IPS DF 6.9 (cell line): ENCODE data around the gene FOXS1.

Source experiments
- DNase-seq: peaks from one replicate; pipeline ENCODE4 v3.0.0-alpha.2; 2013; ENCODE audit warnings: low read depth, low spot score
- H3K27ac ChIP-seq: one replicate; pipeline ENCODE4 v1.5.1; 2013; ENCODE audit warnings: low read length, control low read depth
- H3K27me3 ChIP-seq: 2 replicates; pipeline ENCODE4 v1.6.1; 2013; ENCODE audit warnings: mild to moderate bottlenecking, low read length; ENCODE audit not compliant: control insufficient read depth, insufficient read depth
- H3K36me3 ChIP-seq: 2 replicates; pipeline ENCODE4 v1.6.1; 2013; ENCODE audit warnings: low read length; ENCODE audit not compliant: control insufficient read depth, insufficient read depth
- H3K4me1 ChIP-seq: 2 replicates; pipeline ENCODE4 v1.6.1; 2013; ENCODE audit warnings: low read length; ENCODE audit not compliant: control insufficient read depth, insufficient read depth
- H3K4me3 ChIP-seq: 2 replicates; pipeline ENCODE4 v1.5.1; 2013; ENCODE audit warnings: mild to moderate bottlenecking, low read length
- H3K9me3 ChIP-seq: 2 replicates; pipeline ENCODE4 v1.6.1; 2013; ENCODE audit warnings: low read length, inconsistent platforms; ENCODE audit not compliant: control insufficient read depth, insufficient read depth
- WGBS: extraction: QIAGEN DNeasy Blood & Tissue Kit; methylation state at CpG from one replicate; pipeline ENCODE4 v1.1.7; 2013; ENCODE audit warnings: mixed read lengths, missing lambda C conversion rate; ENCODE audit not compliant: insufficient read length, insufficient coverage; 5-methylcytosine and 5-hydroxymethylcytosine counted together

FOXS1 gene

DNA sequence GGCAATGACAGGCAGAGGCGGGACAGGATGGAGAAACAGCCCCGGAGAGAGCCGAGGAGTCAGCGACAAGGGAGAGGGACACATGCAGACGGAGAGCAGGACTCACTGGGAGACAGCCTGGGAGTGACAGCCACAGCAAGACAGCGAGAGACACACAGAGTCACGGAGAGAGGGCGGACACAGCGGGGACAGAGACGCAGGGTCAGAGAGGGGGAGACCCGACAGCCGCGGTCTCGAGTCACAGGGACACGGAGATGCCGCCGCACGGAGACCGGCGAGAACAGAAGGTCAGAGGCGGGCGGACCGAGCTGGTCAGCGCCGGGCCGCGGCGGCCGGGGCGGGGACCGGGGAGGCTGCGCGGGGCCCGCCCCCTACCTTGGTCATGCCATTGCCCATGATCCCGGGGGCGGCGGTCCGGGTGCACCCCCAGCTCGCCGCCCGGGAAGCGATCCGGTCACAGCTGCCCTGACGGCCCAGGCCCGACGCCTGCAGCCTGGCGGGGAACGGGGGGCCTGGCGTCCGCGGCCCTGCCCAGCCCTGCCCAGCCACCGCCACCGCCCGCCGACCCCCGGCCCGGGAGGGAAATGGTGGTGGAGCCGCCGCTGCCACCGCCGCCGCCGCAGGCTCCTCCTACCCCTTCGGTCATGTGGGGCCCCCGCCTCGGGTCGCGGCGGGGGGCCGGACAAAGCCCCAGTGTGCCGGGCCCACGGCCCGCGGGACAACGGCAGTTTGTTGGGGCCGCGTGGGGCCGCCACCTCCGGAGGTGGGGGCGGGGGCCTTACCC is 24.7 kb upstream of the FOXS1 start, which contains the start of the genes DUSP15 and TTLL9:
DUSP15 (minus strand) TSS at position 586 of the 784 bp plus-strand sequence; CDS start at position 396, 190 bp downstream.
TTLL9 (plus strand) TSS at position 693 of the 784 bp plus-strand sequence. CDS start 493 bp downstream, outside the sequence.
- Histone ChIP-seq H3K27ac (no peak within 1 kb of the TSS), H3K4me1 (peaks cover 2% of the 10 kb centered on the region; the same call in 1 of the 2 replicates), H3K27me3 (peaks cover 20% of the 10 kb centered on the region), H3K4me3 (peak within 1 kb of the TSS; percentile 61), H3K36me3 (no peaks in the 10 kb centered on the region; the same call in 1 of the 2 replicates), H3K9me3 (no peaks in the 10 kb centered on the region)
- no CpG with 5 or more reads among the region's 80 CpGs for WGBS
- DNase-seq = no peak

DNA sequence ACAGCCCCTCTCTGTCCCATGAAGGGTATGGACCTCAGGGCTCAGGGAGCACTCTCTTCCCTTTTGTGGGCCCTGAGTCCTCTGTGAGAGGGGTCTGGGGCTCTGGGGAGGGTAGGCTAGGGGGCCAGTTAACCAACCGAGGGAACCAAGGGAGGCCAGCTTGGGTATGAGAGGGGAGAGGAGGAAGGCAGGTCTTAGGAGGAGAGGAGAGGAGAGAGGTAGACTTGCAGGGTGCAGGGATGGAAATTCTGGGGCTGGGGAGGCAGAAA is 24.2 kb upstream of the FOXS1 start:
- no CpG with 5 or more reads among the region's 1 CpG for WGBS
- no peak overlapping the region for H3K27ac ChIP-seq
- peak overlapping the region; percentile 61; the same call in 1 of the 2 replicates for H3K4me3 ChIP-seq

DNA sequence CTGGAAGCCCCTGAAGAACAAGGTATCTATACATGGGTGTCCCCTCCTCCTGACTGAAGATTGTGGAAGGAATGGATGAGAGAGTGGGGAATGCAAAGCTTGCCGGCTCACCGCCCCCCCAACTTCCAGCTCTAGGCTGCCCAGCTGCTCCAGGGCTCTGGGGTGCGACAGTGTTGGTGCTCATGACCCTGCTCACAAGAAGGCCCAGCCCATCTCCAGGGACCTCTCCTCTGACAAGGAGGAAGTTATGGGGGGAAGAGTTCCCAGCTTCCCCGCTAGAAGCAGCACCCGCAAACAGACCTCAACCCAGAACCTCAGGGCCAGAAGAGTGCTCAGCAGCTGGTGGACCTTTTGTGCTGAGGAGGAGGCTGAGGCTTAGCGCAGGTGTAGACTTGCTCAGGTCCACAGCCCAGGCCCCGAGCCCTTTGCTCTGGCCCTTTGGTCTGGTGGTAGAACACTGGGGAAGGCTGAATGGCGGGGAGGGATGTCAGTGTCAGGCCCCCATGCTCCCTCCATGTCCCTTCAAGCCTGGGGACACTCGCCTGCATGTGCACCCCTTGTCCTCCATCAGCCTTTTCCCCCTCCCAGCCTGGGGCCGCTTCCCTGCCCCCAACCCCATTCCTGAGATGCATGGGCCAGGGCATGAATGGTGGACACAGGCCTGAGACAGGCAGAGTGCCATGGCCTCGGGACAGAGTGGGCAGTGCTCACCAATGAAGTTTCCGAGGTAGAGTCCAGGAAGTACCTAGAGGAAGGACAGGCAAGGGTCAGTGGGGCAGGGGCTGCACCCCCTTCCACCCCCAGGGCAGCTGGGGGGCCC is 23.7 kb upstream of the FOXS1 start:
- no CpG with 5 or more reads among the region's 12 CpGs for WGBS
- peaks cover 20% of the 10 kb centered on the region for H3K27me3 ChIP-seq
- no peaks in the 10 kb centered on the region; the same call in 1 of the 2 replicates for H3K36me3 ChIP-seq
- H3K9me3 ChIP-seq = no peaks in the 10 kb centered on the region
- H3K4me3 ChIP-seq = no peak overlapping the region
- no peak overlapping the region for H3K27ac ChIP-seq
- DNase-seq = no peak
- peaks cover 2% of the 10 kb centered on the region; the same call in 1 of the 2 replicates for H3K4me1 ChIP-seq

More for the DNA sequence above, 24.2 kb upstream of the FOXS1 start:
- no peak for DNase-seq
- Histone ChIP-seq H3K9me3 (no peaks in the 10 kb centered on the region), H3K4me1 (peaks cover 2% of the 10 kb centered on the region; the same call in 1 of the 2 replicates), H3K36me3 (no peaks in the 10 kb centered on the region; the same call in 1 of the 2 replicates), H3K27me3 (peaks cover 20% of the 10 kb centered on the region)

DNA sequence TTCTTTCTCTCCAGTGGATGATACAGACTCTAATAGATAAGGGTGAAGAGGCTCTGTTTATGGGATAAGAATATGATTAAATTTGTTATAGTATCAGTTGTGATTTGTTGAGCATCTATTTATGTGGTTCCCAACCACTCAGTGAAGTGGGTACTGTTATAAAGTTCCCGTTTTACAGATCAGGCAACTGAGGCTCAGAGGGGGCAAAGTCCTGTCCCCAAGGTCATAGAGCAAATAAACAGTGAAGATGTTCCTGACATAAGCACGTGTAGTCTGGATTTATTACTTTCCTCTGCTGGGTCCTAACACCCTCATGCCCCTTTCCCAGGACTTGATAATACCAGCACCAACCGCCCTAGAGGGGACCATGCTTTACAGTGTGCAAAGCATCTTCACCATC is 20.8 kb upstream of the FOXS1 start:
- Histone ChIP-seq H3K36me3 (no peaks in the 10 kb centered on the region; the same call in 1 of the 2 replicates), H3K27ac (no peak overlapping the region), H3K4me1 (peaks cover 2% of the 10 kb centered on the region; the same call in 1 of the 2 replicates), H3K4me3 (no peak overlapping the region), H3K9me3 (no peaks in the 10 kb centered on the region), H3K27me3 (peaks cover 19% of the 10 kb centered on the region)
- DNase-seq = no peak
- no CpG with 5 or more reads among the region's 3 CpGs for WGBS

DNA sequence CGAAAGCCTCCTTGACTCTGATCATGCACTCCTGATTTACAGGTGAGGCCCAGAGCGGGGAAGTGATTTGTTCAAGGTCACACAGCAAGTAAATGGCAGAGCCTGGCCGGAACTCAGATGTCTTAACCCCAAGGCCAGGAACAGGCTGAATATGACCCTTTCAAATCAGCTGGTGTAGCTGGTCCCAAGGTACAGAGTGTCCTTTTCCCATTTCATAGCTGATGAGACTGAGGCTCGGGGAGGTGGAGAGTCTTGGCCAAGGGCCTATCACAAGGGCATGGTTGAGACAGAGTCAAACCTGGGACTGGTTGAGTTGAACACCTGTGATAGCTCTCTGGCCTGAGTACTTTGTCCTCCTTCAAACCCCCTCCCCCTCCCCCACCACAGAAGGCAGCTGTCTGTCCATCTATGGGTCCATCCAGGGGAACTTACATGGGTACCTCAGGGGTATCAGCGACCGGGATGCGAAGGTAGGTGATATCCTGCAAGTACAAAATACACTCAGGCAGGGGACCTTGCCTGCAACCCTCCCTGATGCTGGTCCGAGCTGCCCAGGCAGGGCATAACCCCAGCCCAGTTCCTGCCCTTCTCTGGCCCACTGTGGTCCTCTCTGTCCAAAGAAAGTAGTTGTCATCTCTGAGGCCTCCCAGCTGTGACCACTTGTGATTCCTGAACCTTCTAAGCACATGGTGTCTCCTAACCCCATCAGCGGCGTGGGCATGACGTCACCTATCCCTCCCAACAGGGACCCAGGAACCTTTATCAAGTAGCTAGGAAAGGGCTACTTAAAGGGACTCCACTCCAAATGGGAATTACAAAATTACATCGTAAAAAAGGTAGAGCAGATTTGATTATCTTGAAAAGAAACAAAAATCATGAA is 19.4 kb upstream of the FOXS1 start:
- no peaks in the 10 kb centered on the region for H3K36me3 ChIP-seq

DNA sequence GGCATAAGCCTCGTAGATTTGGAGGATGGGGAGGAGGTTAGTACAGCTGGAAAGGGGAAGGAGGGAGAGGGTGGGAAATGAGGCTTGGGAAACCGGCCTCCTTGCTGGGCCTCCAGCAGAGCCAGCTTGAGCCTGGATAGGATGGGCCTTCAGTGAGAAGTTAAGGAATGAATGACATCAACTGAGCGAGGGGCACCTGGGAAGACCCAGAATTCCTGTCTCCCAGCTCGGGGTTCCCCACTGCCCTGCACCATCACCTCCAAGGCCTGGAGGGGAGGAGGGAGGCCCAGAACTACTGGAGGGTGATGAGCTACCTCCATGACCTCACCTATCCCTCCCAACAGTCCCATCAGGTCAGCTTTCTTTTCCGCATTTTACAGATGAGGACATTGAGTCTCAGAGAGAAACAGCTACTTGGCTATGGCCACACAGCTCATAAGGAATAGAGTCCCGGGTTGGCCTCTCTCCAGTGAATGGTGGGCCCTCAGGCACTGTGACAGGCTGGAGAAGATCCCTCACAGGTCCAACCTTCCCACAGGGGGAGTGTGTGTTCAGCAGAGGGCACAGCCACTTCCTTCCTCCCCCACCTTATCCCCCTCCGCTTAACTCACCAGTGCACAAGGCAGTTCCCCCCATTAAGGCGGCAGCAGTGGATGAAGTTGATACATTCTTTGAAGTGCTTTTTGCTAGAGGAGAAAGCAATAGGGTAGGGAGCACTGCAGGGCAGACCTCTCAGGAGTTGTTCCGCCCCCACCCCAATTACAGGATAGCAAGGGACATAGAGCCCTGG is 18.1 kb upstream of the FOXS1 start:
- no CpG with 5 or more reads among the region's 9 CpGs for WGBS
- Histone ChIP-seq H3K9me3 (no peaks in the 10 kb centered on the region), H3K4me1 (no peaks in the 10 kb centered on the region), H3K27me3 (peaks cover 2% of the 10 kb centered on the region; the same call in 1 of the 2 replicates), H3K4me3 (no peak overlapping the region), H3K36me3 (no peaks in the 10 kb centered on the region), H3K27ac (no peak overlapping the region)
- no peak for DNase-seq

More for the DNA sequence above, 19.4 kb upstream of the FOXS1 start:
- WGBS = no CpG with 5 or more reads among the region's 12 CpGs
- no peak overlapping the region for H3K4me3 ChIP-seq
- no peak overlapping the region for H3K27ac ChIP-seq
- DNase-seq = no peak
- H3K4me1 ChIP-seq = no peaks in the 10 kb centered on the region; the same call in 1 of the 2 replicates
- H3K27me3 ChIP-seq = peaks cover 13% of the 10 kb centered on the region
- H3K9me3 ChIP-seq = no peaks in the 10 kb centered on the region

DNA sequence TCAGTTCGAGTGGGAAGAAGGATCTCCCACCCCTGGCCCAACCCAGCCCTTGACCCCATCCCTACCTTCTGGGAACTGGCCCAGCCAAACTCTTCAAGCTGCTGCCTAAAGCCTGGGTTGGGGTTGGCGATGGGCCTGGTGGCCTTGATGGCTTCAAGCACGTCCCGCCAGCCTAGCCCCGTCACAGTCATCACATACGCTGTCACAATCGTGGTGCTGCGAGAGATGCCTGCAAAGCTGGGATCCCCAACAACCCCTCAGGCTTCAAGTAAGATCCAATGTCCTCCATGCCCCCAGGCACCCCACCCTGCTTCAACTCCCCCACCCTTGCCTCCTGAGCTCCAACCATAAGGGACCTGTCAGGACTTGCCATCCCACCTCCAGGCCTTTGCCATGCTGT is 17.1 kb upstream of the FOXS1 start:
- Histone ChIP-seq H3K9me3 (no peaks in the 10 kb centered on the region), H3K4me1 (no peaks in the 10 kb centered on the region), H3K36me3 (no peaks in the 10 kb centered on the region), H3K27me3 (0 out of 2 replicates have a peak, but pooled peaks cover 2% of the 10 kb centered on the region), H3K27ac (no peak overlapping the region), H3K4me3 (no peak overlapping the region)
- no peak for DNase-seq
- WGBS = no CpG with 5 or more reads among the region's 8 CpGs

DNA sequence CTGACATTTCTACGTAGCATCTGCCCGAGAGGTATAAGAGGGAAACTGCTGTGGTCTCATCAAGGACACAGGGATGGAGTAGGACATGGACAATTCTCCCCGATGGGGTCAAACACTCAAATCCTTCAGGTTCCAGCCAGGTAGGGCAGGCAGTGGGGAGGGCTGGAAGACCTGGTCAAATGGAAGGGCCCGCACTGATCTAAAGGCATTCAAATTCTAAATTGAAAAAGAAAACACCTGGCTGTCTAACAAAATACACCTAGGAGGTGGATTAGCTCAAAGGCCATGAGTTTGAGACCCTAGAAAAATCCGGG is 16.7 kb upstream of the FOXS1 start:
- DNase-seq = no peak
- Histone ChIP-seq H3K36me3 (no peaks in the 10 kb centered on the region), H3K9me3 (no peaks in the 10 kb centered on the region), H3K27ac (no peak overlapping the region), H3K4me1 (no peaks in the 10 kb centered on the region), H3K4me3 (peak overlapping the region; percentile 46; the same call in 1 of the 2 replicates), H3K27me3 (0 out of 2 replicates have a peak, but pooled peaks cover 2% of the 10 kb centered on the region)
- WGBS = no CpG with 5 or more reads among the region's 5 CpGs

DNA sequence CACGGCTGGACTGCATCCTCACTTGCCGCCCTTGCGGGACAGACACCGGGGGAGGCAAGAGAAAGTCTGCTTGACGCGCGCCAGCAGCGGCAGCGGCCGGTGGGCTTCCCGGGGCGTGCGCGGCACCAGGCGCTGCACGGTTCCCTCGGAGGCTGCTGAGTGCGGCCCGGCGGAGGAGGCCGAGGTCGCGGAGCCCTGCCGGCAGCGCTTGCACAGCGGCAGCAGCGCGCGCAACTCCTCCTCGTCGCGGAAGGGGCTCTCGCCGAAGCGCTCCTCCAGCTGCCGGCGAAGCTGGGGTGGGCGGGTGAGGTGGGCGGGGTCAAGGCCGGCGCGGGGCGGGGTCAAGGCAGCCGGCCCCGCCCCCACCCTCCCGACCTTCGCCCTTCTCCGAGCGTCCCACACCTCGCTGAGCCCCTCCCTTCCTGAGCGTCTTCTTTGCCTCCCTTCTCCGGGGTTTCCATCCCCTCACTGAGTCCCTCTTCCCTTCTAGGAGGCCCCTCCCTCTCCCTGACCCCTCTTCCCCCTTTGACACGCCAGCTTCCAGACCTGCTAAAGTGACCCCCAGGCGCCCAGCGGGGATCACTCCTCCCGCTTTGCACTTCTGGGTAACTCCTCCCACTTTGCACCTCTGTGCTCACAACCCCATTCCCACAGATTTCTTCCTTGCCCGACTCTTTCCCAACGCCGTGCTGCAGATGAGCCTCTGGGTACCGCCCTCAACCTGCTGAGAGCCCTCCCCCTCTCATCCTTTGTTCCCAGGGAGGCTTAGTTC is 16.2 kb upstream of the FOXS1 start:
- DNase-seq = peak; percentile 81
- H3K27me3 ChIP-seq = 0 out of 2 replicates have a peak, but pooled peaks cover 2% of the 10 kb centered on the region
- H3K4me1 ChIP-seq = 0 out of 2 replicates have a peak, but pooled peaks cover under 1% of the 10 kb centered on the region
- peak overlapping the region; percentile 52; the same call in 1 of the 2 replicates for H3K4me3 ChIP-seq
- no peaks in the 10 kb centered on the region for H3K9me3 ChIP-seq
- H3K36me3 ChIP-seq = no peaks in the 10 kb centered on the region
- no CpG with 5 or more reads among the region's 60 CpGs for WGBS
- H3K27ac ChIP-seq = no peak overlapping the region
